ENCODE measurements around the gene ABHD14A. TPM values are rescaled to one million over a fixed set of nuclear protein-coding genes. Genes with fewer than 3 reads are reported as not detected.

The ABHD14A gene
- total RNA-seq, 3 donors from 2014 or later: 6.3 to 14.8 (median 9.1) TPM

- Histone ChIP-seq H3K4me3 (peak overlapping the region; percentile 72), H3K4me1 (ENCODE audit: low read depth) (peaks cover 22% of the 10 kb centered on the region), H3K9me3 (no peaks in the 10 kb centered on the region), H3K36me3 (ENCODE audit: low read depth) (peaks cover 5% of the 10 kb centered on the region)
- TF ChIP-seq CTCF (IDR thresholded peaks at IDR 0.05): no peak
- ATAC-seq (peak; percentile 63), DNase-seq (peak; percentile 69 to 83 (median 80))
- intact Hi-C loops (cut with DNase I, micrococcal nuclease): no loop called here
These were observed 32.0 kb upstream of the ABHD14A start for GRCh38 chr3:51942603-51943450.

GRCh38 chr3:51943451-51944391 is 31.1 kb upstream of the ABHD14A start:
- TF ChIP-seq CTCF (IDR thresholded peaks at IDR 0.05): no peak
- no peaks in the 10 kb centered on the region for H3K9me3 ChIP-seq
- intact Hi-C loops (cut with DNase I, micrococcal nuclease): no loop called here
- ATAC-seq: no peak
- DNase-seq: no peak
- peaks cover 5% of the 10 kb centered on the region for H3K36me3 ChIP-seq (ENCODE audit: low read depth)
- no peak overlapping the region for H3K4me3 ChIP-seq
- H3K4me1 ChIP-seq (ENCODE audit: low read depth): peaks cover 22% of the 10 kb centered on the region

GRCh38 chr3:51944451-51945021 is 30.3 kb upstream of the ABHD14A start:
- no peak for DNase-seq
- intact Hi-C loops (cut with DNase I, micrococcal nuclease): no loop called here

DNA sequence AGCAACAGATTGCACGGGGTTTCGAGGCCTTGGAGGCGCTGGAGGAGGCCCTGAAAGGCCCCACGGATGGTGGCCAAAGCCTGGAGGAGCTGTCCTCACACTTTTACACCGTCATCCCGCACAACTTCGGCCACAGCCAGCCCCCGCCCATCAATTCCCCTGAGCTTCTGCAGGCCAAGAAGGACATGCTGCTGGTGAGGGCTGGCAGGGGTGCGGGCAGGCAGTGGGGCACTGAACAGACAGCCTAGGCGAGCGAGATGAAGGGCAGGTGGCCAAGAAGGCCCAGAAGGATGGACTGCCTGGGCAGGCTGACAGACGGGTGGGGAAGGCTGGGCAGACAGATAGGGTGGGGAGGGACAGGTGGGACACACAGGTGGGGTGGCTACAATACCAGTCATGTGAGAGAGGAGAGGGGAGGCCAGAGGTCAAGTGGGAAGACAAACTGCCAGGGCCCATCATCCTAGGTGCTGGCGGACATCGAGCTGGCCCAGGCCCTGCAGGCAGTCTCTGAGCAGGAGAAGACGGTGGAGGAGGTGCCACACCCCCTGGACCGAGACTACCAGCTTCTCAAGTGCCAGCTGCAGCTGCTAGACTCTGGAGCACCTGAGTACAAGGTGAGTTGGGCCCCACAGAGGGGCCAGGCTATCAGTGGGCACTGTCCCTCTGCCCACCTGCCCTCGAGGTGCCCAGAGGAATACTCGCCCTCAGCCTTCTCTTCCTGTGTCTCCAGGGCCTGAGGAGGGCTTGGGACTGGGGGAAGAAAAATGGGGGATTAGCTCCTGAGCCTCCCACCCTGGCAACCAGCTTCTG is 29.6 kb upstream of the ABHD14A start:
- no peak for TF ChIP-seq CTCF (IDR thresholded peaks at IDR 0.05)
- DNase-seq: no peak
- intact Hi-C loops (cut with DNase I, micrococcal nuclease): no loop called here
- ATAC-seq: no peak
- peaks cover 18% of the 10 kb centered on the region for H3K4me1 ChIP-seq (ENCODE audit: low read depth)
- peaks cover 5% of the 10 kb centered on the region for H3K36me3 ChIP-seq (ENCODE audit: low read depth)
- no peak overlapping the region for H3K4me3 ChIP-seq
- no peaks in the 10 kb centered on the region for H3K9me3 ChIP-seq

More at GRCh38 chr3:51944451-51945021, 30.3 kb upstream of the ABHD14A start:
- Histone ChIP-seq H3K9me3 (no peaks in the 10 kb centered on the region), H3K4me3 (no peak overlapping the region), H3K4me1 (ENCODE audit: low read depth) (peaks cover 22% of the 10 kb centered on the region), H3K36me3 (ENCODE audit: low read depth) (peaks cover 5% of the 10 kb centered on the region)
- no peak for TF ChIP-seq CTCF (IDR thresholded peaks at IDR 0.05)
- no peak for ATAC-seq

All from mucosa of descending colon (tissue), 3 donors.